ENCODE measurements around the gene KRTAP12-2.

Gene KRTAP12-2

DNA sequence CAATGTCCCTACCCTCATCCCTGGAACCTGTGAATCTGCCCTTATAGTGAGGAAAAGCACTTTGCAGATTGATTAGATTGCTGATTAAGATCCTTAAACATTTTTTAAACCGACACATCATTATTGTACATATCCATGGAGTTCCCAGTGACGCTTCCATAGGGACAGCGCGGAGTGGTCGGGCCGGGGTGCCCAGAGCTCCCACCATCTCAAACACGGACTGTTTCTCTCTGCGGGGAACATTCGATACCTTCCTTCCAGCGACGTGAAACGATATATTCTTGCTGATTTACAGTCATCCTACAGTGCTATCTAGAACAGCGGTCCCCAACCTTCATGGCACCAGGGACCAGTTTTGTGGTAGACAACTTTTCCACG is 34.3 kb upstream of the KRTAP12-2 start (continued):
- TF ChIP-seq ZNF768 (tag by site-specific recombination; IDR thresholded peaks at IDR 0.05) (no peak), ZNF324 (tag by site-specific recombination; IDR thresholded peaks at IDR 0.05) (no peak)

GRCh38 chr21:44700101-44701022 is 33.6 kb upstream of the KRTAP12-2 start:
- CTCF ChIA-PET: interaction anchor here (0.6 kb wide), 1 partner anchor 177 kb away, joined by 4 read pairs; no protein-coding TSS in a partner anchor

GRCh38 chr21:44699502-44700001 is 32.8 kb upstream of the KRTAP12-2 start:
- H3K4me1 ChIP-seq (ENCODE audit: control insufficient read depth, insufficient read depth, low read length): no peaks in the 10 kb centered on the region
- POLR2A ChIA-PET: no interaction called here
- CTCF ChIA-PET: interaction anchor here (0.6 kb wide), 1 partner anchor 178 kb away, joined by 4 read pairs; no protein-coding TSS in a partner anchor

More at GRCh38 chr21:44700101-44701022, 33.6 kb upstream of the KRTAP12-2 start:
- H3K9me3 ChIP-seq (ENCODE audit: control insufficient read depth, insufficient read depth, low read depth, low read length): no peaks in the 10 kb centered on the region
- TF ChIP-seq HIC1 (tag by site-specific recombination; IDR thresholded peaks at IDR 0.05): no peak
- no peak for TF ChIP-seq ZNF350 (tag by site-specific recombination; IDR thresholded peaks at IDR 0.05)
- no peak for TF ChIP-seq ZNF585B (tag by site-specific recombination; IDR thresholded peaks at IDR 0.05)
- TF ChIP-seq ZNF707 (tag by site-specific recombination; IDR thresholded peaks at IDR 0.05): no peak
- H3K4me3 ChIP-seq (ENCODE audit: low read depth, low read length): no peak overlapping the region
- H3K27ac ChIP-seq (ENCODE audit: extremely low read depth, low read depth, low read length): no peak overlapping the region
- H3K36me3 ChIP-seq (ENCODE audit: control insufficient read depth in 2 of 2, insufficient read depth in 1 of 2, low read length in 2 of 2): no peaks in the 10 kb centered on the region
- POLR2A ChIA-PET: no interaction called here
- no peaks in the 10 kb centered on the region for H3K4me1 ChIP-seq (ENCODE audit: control insufficient read depth, insufficient read depth, low read length)

More at GRCh38 chr21:44699502-44700001, 32.8 kb upstream of the KRTAP12-2 start:
- TF ChIP-seq ZNF654 (tag by site-specific recombination; IDR thresholded peaks at IDR 0.05; ENCODE audit: low read depth): no peak
- no peak for TF ChIP-seq ZNF707 (tag by site-specific recombination; IDR thresholded peaks at IDR 0.05)
- no peak for TF ChIP-seq KLF1 (tag by site-specific recombination; IDR thresholded peaks at IDR 0.05)
- no peak for TF ChIP-seq WT1 (tag by site-specific recombination; IDR thresholded peaks at IDR 0.05)
- TF ChIP-seq ZNF140 (tag by site-specific recombination; IDR thresholded peaks at IDR 0.05): no peak
- TF ChIP-seq ZNF610 (tag by site-specific recombination; IDR thresholded peaks at IDR 0.05; ENCODE audit: borderline replicate concordance): no peak
- TF ChIP-seq, protein P1, sequence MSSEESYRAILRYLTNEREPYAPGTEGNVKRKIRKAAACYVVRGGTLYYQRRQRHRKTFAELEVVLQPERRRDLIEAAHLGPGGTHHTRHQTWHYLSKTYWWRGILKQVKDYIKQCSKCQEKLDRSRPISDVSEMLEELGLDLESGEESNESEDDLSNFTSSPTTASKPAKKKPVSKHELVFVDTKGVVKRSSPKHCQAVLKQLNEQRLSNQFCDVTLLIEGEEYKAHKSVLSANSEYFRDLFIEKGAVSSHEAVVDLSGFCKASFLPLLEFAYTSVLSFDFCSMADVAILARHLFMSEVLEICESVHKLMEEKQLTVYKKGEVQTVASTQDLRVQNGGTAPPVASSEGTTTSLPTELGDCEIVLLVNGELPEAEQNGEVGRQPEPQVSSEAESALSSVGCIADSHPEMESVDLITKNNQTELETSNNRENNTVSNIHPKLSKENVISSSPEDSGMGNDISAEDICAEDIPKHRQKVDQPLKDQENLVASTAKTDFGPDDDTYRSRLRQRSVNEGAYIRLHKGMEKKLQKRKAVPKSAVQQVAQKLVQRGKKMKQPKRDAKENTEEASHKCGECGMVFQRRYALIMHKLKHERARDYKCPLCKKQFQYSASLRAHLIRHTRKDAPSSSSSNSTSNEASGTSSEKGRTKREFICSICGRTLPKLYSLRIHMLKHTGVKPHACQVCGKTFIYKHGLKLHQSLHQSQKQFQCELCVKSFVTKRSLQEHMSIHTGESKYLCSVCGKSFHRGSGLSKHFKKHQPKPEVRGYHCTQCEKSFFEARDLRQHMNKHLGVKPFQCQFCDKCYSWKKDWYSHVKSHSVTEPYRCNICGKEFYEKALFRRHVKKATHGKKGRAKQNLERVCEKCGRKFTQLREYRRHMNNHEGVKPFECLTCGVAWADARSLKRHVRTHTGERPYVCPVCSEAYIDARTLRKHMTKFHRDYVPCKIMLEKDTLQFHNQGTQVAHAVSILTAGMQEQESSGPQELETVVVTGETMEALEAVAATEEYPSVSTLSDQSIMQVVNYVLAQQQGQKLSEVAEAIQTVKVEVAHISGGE (tag by site-specific recombination; conservative IDR thresholded peaks at IDR 0.05; ENCODE audit: low read depth): no peak
- no peak for TF ChIP-seq ZNF341 (tag by site-specific recombination; IDR thresholded peaks at IDR 0.05; ENCODE audit: low read depth)
- TF ChIP-seq GFI1B (tag by site-specific recombination; IDR thresholded peaks at IDR 0.05): no peak
- TF ChIP-seq ZNF76 (tag by site-specific recombination; IDR thresholded peaks at IDR 0.05; ENCODE audit: borderline replicate concordance, low read depth): no peak
- no peak for TF ChIP-seq ZNF639 (tag by site-specific recombination; IDR thresholded peaks at IDR 0.05)
- TF ChIP-seq ZNF837 (tag by site-specific recombination; IDR thresholded peaks at IDR 0.05): no peak
- TF ChIP-seq ZNF16 (tag by site-specific recombination; IDR thresholded peaks at IDR 0.05; ENCODE audit: low read depth): no peak
- TF ChIP-seq ZNF558 (tag by site-specific recombination; IDR thresholded peaks at IDR 0.05): no peak
- no peak for TF ChIP-seq ZNF776 (tag by site-specific recombination; IDR thresholded peaks at IDR 0.05; ENCODE audit: borderline replicate concordance)
- TF ChIP-seq ZNF585B (tag by site-specific recombination; IDR thresholded peaks at IDR 0.05): no peak
- TF ChIP-seq KLF8 (tag by site-specific recombination; IDR thresholded peaks at IDR 0.05): no peak
- TF ChIP-seq TRIM28 (IDR thresholded peaks at IDR 0.05; ENCODE audit: borderline replicate concordance, low read length): no peak
- Histone ChIP-seq H3K27ac (ENCODE audit: extremely low read depth, low read depth, low read length) (no peak overlapping the region), H3K9me3 (ENCODE audit: control insufficient read depth, insufficient read depth, low read depth, low read length) (no peaks in the 10 kb centered on the region), H3K4me3 (ENCODE audit: low read depth, low read length) (no peak overlapping the region), H3K36me3 (ENCODE audit: control insufficient read depth in 2 of 2, insufficient read depth in 1 of 2, low read length in 2 of 2) (no peaks in the 10 kb centered on the region)
